ENCODE results near the gene MXRA7. TPM values are rescaled to one million over a fixed set of nuclear protein-coding genes. Genes with fewer than 3 reads are reported as not detected.
A peak's percentile ranks its signal among the peaks of the same experiment; 100 is the strongest.

MXRA7 gene
- total RNA-seq, 1 donor from 2014 or later, result 321 TPM

- DNase-seq (ENCODE audit: low spot score), result no peak
These were observed 33.4 kb downstream of the MXRA7 start for GRCh38 chr17:76677406-76677805.

DNA sequence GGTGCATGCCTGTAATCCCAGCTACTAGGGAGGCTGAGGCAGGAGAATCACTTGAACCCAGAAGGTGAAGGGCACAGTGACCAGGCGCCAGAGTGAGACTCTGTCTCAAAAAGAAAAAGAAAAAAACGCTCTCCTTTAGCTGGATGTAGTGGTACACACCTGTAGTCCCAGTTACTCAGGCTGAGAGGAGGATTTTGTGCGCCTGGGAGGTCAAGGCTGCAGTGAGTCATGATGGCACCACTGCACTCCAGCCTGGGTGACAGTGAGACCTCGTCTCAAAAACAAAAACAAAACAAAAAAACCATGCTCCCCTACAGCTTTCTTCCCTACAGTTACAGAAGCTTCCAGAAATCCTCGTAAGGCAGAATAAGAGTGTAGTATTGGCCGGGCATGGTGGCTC is 34.1 kb downstream of the MXRA7 start:
- DNase-seq (ENCODE audit: low spot score), result no peak

- no peak for DNase-seq (ENCODE audit: low spot score)
These were observed 35.1 kb downstream of the MXRA7 start for GRCh38 chr17:76675648-76676047.

GRCh38 chr17:76674600-76674999 is 36.2 kb downstream of the MXRA7 start:
- DNase-seq (ENCODE audit: low spot score), result no peak

DNA sequence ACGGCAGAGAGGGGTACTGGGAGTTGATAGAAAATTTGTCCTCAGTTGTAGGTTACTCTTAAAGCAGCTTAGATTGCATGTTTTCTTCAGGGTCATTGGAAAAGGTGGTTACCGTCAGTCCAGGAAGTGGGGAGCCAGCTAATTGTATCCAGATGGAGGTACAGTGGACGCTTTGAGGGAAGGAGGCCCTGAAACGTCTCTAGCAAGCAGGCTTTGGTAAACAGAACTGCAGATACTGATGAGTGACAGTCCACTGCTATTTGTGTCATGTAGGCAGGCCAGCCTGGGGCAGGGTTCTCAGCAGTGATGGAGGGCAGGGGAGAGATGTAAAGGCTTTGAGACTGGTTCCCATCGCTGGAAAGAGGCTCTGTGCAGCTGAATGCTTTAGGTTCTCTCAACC is 37.0 kb downstream of the MXRA7 start:
- no peak for DNase-seq (ENCODE audit: low spot score)

GRCh38 chr17:76672892-76673291 is 37.9 kb downstream of the MXRA7 start:
- no peak for DNase-seq (ENCODE audit: low spot score)

- no peak for DNase-seq (ENCODE audit: low spot score)
These were observed 38.4 kb downstream of the MXRA7 start for GRCh38 chr17:76672270-76672851.

DNA sequence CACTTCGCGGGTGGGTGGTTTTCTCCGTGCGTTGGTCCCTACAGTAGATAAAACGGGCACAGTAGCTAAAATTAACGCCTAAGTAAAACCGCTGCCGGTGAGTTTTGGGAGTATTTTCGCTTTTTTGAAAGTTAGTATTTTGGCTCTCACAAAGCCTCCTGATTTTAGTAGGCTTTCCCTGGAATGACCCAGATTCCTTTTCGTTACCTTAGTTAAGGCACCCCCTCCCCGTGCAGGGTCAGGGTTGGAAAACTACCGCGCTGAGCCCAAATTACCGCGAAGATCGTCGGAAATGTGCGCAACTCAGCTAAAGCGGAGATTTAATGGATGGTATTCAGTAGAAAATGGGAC is 38.9 kb downstream of the MXRA7 start:
- no peak for DNase-seq (ENCODE audit: low spot score)

GRCh38 chr17:76671123-76671911 is 39.4 kb downstream of the MXRA7 start:
- peak; percentile 100 for DNase-seq (ENCODE audit: low spot score)

- no peak for DNase-seq (ENCODE audit: low spot score)
These were observed 40.0 kb downstream of the MXRA7 start for GRCh38 chr17:76670718-76671122.

- DNase-seq (ENCODE audit: low spot score), result peak; percentile 50
These were observed 40.6 kb downstream of the MXRA7 start for GRCh38 chr17:76670020-76670717.

- DNase-seq (ENCODE audit: low spot score), result peak; percentile 74
These were observed 42.8 kb downstream of the MXRA7 start for GRCh38 chr17:76667786-76668453.

DNA sequence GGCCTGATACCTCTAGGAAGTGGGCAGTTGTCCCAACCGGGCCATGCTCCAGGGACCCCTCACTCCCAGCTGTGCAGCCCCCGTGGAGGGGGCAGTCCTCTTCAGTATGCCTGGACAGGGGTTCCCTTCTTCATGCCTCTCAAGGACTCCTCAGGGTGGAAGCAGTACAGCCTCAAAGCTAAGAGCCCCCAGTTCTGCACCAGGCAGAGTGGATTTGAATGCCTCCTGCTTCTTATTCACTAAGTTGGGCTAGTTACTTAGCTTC is 43.3 kb downstream of the MXRA7 start:
- no peak for DNase-seq (ENCODE audit: low spot score)

DNA sequence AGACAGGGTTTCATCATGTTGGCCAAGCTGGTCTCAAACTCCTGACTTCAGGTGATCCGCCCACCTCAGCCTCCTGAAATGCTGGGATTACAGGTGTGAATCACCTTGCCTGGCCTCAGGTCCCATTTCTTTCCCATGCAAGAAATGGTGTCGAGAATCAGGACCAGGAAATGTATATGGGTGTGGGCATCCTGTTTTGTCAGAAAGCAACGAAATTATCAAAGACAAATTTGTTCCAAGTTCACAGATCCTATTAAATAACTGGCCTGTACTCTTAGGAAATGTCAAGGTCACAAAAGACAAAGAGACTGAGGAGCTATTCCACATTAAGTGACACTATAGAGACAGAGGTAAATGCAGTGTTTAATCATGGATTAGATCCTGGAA is 50.1 kb downstream of the MXRA7 start:
- DNase-seq (ENCODE audit: low spot score), result no peak

DNA sequence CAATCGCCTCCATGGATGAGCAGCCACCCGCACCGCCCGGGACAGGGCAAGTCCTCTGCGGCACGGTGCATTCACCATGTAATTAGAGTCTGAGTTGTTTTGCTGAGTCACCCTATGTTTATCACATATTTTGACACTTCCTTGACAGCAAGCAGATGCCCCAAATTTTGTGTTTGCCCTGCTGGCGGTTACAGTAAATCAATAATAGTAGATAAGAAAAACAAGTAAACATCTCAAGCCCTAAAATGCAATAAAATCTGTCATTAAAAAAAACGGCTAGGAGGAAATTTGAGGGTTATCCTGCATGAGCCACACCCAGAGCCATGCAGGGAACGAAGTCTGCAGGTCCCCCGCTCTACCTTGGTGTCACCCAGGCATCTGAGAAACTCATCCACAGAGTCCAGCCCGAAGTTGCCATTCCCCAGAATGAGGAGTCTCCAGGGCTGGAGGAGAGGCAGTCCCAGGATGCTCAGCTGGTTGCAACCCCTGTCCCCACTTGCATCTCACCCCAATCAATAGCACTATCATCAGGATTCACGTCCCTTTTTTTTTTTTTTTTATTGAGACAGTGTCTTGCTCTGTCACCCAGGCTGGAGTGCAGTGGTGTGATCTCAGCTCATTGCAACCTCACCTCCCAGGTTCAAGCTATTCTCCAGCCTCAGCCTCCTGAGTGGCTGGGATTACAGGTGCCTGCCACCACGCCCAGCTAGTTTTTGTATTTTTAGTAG is 50.7 kb downstream of the MXRA7 start:
- peak; percentile 24 for DNase-seq (ENCODE audit: low spot score)

DNA sequence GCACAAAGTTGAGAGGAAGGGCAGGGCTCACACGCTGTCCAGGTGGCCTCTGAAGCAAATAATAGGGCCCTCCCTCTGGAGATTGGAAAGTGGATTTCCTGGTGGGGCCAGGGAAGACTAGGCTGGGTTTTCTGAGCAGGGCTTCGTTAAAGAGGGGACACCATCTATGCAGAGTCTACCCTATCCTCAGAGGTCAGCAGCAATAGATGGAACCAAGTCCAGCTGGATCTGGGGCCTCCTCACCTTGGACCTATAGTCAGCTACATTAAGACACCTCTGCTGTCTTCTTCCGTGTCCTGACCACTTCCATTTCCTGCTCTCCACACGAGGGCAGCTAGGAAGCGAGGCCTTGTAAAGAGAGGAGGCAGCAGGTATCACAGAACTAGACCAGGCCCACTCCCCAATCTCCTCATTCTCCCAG is 52.5 kb downstream of the MXRA7 start:
- no peak for DNase-seq (ENCODE audit: low spot score)

- DNase-seq (ENCODE audit: low spot score), result no peak
These were observed 53.1 kb downstream of the MXRA7 start for GRCh38 chr17:76657505-76658241.

GRCh38 chr17:76654408-76654807 is 56.4 kb downstream of the MXRA7 start:
- DNase-seq (ENCODE audit: low spot score), result no peak

GRCh38 chr17:76650504-76650903 is 60.3 kb downstream of the MXRA7 start:
- DNase-seq (ENCODE audit: low spot score), result no peak

DNA sequence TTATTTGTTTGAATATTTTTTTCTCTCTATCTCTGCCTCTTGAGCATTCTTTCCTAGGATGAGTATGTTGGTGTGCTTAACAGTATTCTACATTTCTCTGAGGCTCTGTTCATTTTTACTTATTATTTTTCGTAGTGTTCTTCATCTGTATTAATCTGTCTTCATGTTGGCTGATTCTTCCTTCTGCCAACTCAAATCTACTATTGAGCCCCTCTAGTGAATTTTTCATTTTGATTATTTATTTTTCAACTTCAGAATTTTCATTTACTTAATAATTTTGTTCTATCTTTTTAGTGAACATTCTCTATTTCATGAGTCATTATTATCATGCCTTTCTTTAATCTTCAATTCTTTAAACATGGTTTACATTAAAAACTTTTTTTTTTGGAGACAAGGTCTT is 64.1 kb downstream of the MXRA7 start:
- no peak for DNase-seq (ENCODE audit: low spot score)

- no peak for DNase-seq (ENCODE audit: low spot score)
These were observed 65.3 kb downstream of the MXRA7 start for GRCh38 chr17:76645481-76645880.
